Colon (tissue), 2 donors: ENCODE results near the gene ITGA5.

Source experiments
- FAIRE-seq: peaks from 2 replicates; lab custom pipeline; 2012; peaks lifted over from hg19 to GRCh38; lab: Jason Lieb, UNC
- donor health status: control.
- donor health status: control.

ITGA5 gene

DNA sequence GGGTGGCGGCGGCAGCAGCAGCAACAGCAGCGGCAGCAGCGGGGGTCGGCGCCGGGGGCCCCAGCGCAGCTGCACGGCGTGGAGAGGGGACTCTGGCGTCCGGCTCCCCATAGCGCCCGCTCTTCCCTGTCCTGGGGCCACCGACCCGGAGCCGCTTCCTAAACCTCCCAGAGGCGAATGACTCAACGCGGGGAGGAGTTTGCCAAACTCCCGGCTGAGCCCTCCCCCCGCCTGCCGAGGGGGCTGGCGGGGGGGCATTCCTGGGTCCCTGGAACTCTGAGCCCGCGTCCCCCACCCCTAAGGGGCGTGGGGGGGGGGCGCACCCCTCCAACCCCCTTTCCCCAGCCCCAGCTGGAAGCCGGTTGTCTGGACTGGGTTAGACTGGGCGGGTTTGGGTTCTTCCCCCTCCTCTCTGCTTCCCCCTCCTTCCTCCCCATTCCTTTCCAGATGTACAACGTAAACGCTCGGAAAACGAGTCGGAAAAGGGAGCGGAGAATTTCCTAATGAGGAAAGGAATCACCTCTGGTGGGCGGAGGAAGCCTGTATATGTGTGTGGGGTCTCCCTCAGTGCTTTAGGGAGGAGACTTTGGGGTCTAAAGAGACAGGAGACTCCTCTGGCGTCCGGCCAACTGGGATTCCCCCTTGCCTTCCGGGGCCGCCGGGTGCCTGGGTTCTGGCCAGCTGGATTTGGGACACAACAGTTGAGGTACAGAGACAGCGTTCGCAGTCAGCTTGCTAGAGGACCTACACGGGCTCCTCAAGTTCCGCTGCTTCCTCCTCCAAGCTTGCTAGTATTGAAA, at the start of gene ITGA5:
Gene ITGA5 (minus strand): TSS at position 179 of the 800 bp plus-strand sequence. CDS start 68 bp downstream, at position 111.
- no peak for FAIRE-seq

DNA sequence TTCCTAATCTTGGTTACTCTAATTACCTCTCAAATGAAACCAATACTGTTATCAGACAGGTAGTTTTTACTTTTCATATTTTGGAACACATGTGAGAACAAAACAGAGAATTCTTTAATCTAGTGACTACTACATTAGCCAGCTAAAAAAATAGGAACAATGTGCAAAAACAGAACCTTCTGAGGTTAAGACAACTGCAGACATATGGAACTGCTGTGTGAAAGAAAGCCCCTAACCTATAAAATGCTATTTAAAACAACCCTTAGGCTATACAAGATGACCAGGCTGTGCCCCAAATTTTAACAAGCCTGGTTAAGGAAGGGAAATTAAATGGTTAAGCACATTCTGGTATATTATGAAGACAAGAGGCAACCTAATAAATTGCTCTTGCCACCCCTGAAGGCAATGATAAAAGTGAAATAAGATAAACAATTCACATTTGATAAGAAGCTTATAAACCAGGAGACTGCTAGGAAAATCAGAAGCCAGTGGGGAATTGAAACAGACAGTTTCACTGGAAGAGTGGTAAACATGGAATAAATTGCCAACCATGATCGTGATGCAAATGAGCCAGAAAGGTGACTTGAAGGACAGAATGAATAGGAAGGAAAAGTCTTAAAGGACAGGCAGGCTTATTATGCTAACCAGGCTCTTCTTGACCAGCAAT, 46.9 kb upstream of the ITGA5 start:
- FAIRE-seq, result no peak

DNA sequence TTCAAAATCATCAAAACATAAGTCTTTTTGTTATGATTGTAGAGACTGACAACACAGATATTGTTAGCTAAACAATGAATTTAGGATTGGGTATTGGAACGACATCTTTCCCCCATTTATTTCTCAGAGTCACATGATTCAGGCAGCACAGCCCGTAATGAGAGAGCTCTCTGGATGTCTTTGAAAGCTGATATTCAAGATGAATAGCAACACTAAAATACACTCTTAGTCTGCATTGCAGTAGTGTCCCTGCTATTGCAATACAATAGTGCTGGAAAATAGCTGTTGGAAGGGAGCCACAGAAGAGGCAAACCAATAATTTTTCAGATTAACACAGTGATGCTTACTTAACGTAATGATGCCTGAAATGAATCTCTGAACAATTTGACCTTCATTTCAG, 44.4 kb upstream of the ITGA5 start:
- FAIRE-seq, result no peak

DNA sequence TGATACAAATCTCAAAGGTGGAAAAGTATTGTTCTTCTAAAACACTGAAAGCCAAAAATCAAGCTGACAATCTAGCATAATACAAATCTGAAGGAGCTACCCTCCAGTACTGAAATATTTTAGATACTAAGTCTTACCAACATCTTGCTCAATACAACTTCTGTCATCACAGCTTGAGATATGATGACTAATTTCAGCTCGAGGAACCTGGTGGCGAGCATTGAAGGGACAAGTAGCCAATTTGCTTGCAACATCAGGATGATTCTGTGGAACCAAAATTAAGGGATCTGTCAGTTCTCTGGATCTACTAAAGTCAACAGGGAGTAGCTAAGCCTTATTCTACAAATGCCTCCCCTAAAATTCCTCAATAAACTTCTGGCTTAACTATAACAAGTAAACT, 44.0 kb upstream of the ITGA5 start:
- FAIRE-seq, result no peak

DNA sequence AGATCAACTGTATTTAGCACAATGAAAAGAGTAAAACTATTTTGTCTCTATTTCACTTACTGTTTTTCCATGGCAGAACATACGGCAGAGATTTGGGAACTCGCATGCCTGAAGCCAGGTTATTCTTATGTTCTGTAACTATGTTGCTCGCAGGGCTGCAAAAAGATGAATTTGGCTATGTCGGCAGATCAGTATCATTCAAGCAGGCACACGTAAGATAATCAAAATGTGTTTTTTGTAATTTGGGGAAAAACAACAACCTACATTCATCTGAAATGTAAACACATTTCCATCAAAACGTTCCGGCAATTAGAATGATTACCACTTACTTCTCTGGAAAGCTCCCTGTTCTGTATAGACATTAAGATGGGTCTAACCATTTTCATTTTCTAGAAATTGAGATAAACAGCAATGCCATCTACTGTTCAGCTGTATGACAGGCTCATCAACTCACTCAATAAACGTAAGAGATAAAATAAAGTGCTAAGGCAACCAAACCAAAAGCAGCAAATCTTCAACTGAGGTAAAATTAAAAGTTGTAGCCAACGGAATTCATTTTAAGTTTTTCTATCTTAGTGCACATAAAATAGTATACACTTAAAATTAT, 41.4 kb upstream of the ITGA5 start:
- FAIRE-seq, result no peak

DNA sequence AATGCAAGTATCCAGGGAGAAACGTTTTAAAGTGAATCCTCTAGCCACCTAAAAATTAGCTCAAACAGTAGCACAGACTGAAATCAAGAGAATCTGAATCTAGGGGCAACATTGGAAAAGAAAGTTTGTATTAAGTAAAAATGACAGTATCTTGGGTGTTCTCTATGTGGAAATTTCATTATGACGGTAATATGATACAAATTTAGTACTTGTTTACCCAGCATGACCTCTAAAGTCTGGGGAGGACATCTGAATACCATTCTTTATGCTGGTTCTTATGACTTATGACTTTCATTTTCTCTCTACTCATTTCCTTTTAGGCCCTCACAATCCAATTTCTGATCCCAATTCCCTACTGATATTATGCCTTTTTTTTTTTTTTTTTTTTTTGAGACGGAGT, 40.3 kb upstream of the ITGA5 start:
- no peak for FAIRE-seq

DNA sequence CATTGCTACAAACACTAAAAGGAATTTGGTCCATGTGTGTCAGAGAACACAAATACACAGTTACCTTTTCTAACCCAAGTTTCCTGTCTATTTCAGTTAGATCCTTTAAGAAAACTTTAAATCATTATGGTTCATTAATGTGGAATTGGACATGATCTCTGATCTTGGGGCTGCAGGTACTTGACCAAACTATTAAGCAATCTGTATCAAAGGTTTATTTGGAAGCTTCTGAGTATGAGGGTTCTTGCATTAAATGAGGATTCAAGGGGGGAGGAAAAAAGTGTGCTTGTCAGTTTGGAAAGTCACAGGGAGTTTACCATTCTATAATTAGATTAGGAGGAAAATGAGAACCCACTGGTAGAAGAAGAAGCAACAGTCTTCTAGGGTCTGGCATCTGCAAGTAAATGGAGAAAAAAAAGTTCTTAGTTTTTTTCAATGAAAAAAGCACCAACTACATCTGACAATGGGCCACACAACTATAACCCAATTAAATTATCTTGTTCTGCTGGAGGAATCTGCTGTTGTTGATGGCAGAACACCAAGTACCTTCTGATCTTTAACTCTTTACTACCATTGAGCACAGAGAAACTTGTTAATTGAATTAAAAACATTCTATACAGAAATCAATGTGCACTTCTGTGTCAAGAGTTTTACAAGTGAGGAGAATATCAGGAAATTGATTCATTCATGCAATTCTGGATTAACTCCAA, 36.8 kb upstream of the ITGA5 start:
- FAIRE-seq, result no peak

DNA sequence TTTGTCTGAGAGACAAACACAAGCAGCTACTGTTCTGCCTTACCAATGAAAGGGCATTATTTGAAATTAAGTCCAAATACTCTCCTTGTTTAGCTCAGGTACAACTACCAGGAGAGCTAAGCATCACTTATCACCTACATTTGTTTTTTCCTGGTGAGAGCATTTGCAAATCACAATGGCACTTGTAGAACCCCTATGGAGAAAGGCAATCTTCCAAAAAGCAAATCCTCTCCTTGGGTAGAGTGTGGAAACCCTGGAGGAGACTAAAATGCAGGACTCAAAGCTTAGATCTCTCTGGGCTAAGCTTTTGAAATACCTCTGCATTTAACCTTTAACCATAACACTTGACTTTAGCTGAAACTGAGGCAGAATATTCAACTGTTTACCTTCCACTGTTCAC, 33.6 kb upstream of the ITGA5 start:
- no peak for FAIRE-seq

DNA sequence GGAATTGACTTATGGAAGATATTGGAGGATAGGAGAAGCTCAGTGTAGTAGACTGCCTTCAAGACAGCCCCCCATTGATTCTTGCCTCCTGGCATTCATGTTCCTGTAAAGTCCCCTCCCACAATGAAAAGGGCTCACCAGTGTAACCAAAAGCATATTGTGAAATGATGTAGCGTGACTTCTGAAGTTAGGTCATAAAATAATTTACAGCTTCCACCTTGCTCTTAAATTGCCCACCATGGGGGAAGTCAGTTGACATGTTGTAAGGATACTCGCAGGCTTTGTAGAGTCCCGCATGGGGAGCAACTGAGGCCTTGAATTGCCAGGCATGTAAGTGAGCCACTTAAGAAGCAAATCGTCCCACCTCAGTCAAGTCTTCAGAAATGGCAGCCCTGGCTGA, 29.3 kb upstream of the ITGA5 start:
- no peak for FAIRE-seq

DNA sequence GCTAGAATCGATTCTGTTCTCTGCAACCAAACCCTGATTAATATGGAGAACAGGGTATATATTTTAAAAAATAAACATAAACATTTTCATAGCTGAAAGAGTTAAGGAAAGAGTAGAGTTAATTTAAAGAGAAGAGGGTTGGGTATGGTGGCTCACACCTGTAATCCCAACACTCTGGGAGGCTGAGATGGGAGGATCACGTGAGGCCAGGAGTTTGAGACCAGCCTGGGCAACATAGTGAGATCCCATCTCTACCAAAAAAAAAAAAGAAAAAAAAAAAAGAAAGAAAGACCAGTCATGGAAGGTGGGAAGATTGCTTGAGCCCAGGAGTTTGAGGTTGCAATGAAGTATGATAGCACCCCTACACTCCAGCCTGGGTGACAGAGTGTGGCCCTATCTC, 28.9 kb upstream of the ITGA5 start:
- no peak for FAIRE-seq

DNA sequence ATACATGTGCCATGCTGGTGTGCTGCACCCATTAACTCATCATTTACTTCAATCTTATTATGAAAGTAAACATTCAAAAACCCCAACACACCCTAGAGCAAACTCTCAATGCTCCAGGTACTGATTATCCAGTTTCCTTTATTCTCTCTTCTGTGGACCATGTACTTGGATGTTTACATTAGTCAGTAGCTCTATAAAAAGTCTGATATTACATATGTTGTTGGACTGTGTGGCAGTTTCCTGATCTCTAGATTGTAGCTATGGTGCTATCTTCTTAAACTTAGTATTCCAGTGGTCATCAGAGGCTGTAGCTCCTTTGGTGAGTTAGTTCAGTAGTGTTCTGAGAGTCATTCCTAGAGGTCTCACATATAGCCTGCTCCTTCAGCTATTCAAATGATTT, 25.1 kb upstream of the ITGA5 start:
- no peak for FAIRE-seq

DNA sequence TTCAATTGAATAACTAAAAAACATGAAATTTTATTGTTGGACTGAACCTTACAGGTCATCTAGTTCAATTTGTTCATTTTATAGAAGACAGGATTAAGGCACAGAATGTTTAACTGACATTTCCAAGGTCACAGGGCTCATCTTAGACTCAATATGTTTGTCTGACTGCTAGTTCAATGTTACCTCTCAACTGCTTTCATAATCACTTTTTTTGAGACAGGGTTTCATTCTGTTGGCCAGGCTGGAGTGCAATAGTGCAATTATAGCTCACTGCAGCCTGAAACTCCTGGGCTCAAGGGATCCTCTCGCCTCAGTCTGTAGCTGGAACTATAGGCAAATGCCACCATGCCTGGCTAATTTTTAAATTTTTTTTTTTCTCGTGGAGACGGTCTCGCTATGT, 24.4 kb upstream of the ITGA5 start:
- FAIRE-seq, result no peak

DNA sequence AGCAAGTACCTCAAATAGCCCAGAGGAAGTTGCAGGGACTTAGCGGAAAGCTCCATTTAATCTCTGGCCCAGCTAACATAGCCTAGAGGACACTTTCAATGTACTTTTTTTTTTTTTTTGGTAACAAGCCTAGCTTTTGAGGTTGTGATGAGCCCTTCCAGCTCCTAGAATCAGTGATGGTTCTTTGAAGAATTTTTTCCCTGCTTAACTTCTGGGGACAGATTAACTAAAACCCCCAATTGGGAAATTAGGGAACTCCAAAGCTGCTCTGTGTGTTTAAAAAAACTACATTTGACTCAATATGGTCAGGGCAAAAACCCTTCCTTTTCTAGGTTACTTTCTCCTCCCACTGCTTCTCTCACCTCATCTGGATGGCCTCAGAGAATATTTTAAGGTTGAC, 23.9 kb upstream of the ITGA5 start:
- no peak for FAIRE-seq

DNA sequence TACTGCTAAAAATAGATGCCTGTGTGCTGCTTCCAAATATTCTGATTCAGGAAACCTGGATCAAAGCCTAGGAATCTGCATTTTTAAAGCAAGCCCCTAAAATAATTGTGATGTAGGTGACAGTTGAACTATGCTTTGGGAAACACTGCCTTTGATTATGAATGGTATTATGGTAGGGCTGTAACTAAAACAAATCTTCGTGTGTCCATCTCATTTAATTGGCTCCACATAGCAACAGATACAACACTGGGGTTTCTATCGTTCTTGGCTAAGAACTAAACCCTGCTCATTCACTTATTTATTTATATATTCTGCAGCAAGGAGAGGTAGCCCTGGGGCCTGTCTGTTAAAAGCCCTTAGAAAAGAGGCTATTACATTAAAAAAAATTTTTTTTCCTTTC, 23.0 kb upstream of the ITGA5 start:
- FAIRE-seq, result no peak

DNA sequence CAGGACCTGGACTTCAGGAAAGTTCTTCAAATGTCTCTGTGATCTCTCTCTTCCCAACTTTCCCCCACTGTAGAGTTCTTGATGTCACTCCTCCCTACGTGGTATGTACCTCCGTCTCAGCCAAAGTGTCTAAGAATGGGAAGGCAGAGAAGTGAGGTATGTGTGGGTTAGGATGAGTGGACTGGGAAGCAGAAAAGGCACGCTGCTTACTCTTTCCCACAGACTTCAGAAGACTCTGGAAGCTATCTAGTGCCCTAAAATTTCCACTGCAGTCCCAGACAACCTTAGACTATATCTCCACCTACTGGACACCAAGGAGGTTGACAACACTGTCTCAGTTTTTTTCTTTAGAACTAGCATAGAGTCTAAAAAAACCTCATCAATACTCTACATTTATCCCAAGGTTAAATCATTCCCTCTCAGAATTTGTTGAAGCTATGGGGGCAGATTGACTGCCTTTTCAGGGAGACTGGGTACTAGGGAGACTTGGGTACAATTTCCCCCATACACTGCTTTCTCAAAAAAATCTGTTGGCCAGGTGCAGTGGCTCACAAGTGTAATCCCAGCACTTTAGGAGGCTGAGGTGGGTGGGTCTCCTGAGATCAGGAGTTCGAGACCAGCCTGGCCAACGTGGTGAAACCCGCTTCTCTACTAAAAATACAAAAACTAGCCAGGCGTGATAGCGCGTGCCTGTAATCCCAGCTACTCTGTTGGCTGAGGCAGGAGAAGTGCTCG, 20.6 kb upstream of the ITGA5 start:
- FAIRE-seq, result no peak

DNA sequence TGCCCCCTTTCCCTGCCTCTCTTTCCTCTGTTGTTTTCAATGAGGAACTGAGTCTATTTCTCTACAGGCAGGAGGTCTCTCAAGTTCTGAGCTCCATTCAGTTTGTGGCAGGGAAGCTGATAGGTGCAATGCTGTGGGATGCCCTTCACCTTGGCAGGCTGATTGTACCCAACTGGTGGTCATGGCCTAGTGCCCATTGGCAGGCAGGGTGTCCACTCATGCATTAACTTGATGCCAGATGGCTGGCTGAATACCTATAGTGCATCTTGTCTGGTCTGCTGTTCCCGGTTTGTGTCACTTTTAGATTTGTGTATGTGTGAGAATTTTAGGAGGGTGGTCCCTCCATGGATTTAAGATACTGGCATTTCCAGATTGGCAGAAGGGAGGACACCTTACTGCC, 20.0 kb upstream of the ITGA5 start:
- FAIRE-seq, result no peak

DNA sequence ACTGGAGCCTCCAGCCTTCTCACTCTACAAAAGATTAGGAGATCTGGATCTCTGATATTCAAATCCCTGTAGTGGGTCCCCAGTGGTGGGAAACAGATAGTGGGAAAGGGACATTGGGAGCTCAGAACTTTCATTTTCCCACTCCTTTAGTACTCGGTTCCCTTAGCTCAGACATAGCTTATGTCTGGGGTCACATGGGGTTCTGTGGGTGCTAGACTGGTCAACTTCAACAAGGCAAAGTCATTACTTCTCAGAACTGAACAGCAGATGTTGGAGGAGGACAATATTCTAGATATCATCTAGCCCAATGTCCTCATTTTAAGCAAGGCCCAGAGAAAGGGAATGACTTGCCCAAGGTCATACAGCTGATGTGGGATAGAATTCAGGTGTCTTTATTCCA, 19.5 kb upstream of the ITGA5 start:
- FAIRE-seq, result no peak

DNA sequence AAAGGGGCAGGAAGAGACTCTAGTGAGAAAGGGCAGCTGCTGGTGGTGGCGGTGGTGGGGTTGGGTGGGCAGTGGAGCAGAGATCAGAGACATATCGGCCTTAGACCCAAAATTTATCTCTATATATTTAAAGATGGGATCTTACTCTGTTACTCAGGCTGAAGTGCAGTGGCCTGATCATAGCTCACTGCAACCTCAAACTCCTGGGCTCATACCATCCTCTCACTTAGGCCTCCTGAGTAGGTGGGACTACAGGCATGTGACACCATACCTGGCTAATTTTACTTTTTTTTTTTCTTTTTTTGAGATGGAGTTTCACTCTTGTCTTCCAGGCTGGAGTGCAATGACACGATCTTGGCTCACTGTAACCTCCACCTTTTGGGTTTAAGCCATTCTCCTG, 18.6 kb upstream of the ITGA5 start:
- no peak for FAIRE-seq

DNA sequence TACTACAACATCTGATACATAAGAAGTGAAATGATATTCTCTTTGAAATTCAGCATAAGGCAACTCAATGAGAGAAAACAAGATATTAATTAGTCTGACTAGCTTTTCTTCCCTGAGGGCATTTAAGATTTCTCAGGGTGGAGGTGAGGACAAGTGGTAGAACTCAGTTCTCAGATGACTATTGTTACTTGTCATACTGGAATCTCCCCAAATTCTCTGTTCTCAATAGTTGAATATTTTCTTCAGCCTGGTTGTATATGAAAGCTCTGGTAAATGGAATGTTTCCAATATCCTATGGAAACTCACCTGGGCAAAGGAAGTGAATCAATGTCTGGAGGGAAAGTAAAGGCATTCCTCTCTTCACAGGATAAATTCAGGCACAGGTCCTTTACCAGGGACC, 18.2 kb upstream of the ITGA5 start:
- FAIRE-seq, result no peak

DNA sequence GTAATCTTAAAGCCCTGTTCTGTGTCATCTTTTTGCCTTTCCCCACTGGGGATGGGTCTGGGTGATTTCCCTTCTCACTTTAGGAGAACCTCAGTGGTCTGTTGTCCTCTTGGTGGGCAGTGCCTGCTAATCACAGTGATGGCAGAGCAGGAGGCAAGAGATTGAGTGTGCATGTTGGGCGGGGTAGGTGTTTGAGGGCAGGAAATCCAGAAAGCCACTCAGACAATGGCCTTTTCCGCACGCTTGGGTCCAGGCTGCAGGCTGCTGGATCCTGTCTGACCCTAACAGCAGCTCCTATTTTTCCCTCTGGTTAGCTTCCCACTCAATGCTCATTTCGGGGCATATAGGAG, 13.7 kb upstream of the ITGA5 start:
- FAIRE-seq, result no peak

DNA sequence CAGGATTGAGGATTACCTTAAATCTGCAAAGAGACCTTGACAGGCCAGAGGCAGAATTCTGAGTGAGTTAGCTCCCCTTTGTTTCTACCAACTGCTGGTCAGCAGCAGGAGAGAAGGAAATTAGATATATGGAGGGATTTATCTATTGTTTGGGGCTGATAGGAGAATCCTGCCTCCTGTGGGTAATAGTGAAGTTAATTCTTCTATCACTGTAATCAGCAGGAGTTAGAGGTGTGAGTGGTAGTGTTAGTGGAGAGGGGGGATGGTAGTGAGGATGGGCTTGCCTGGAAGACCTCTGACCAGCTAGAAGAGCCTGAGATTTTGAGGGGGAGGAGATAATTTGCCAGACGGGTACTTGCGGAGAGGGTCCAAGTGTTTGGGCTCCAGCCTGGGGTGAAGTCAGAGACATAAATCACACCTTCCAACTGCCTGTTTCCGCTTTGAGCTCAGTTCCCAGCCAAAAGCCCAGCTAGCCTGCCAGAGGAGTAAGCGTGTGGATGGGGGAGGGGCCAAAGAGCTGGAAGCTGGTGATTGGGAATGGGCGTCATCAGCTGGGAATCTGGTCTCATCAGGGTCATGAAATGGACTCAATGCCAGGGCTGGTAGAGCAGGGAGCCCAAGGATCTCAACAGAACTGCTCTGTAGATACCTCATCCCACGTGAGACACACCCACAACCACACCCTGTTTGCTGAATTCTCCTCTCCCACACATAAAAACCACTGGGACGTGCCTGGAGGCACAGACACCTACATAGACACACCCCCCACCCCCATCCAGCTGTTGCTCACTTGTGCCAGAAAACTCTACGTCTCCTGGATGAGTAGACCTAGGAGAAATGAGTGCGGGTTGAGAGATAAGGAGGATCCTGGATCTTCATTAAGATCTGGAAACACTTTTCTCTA, 13.1 kb upstream of the ITGA5 start:
- no peak for FAIRE-seq
